Keratinocyte (primary cell): Measurements from ENCODE around the gene GAPVD1.

Experiments used
- CTCF ChIP-seq, 3 experiments: IDR thresholded peaks in 1 of 3; conservative IDR thresholded peaks in 1 of 3; optimal IDR thresholded peaks in 1 of 3; 2 replicates in 2 of 3; 3 replicates in 1 of 3; pipeline versions ENCODE3 to v1.5.1; 2011; ENCODE audit warnings: low read length in 3 of 3, mild to moderate bottlenecking in 3 of 3, moderate library complexity in 2 of 3, control low read depth in 1 of 3, inconsistent platforms in 1 of 3; ENCODE audit not compliant: insufficient read depth in 2 of 3; ENCODE audit errors: extremely low read depth in 1 of 3
- EZH2 ChIP-seq: IDR thresholded peaks from one replicate; pipeline ENCODE4 v1.6.1; 2012; ENCODE audit warnings: inconsistent platforms, mild to moderate bottlenecking, low read length, moderate library complexity

- TF ChIP-seq EZH2 (no peak), CTCF (optimal IDR thresholded peaks at IDR 0.05 in 1 of 3, IDR thresholded peaks at IDR 0.05 in 1 of 3, conservative IDR thresholded peaks at IDR 0.05 in 1 of 3; ENCODE audit: extremely low read depth in 1 of 3, insufficient read depth in 2 of 3, low read length in 3 of 3) (no peak)
These were observed 817 bp downstream of the GAPVD1 start for GRCh38 chr9:125262294-125262991.
